GM19395 (cell line): ENCODE measurements around the gene GRM4.

Experiments
- ATAC-seq: cut with Tn5 transposase; IDR thresholded peaks from one replicate; pipeline ENCODE4 v1.9.1; 2021; ENCODE audit warnings: mild to moderate bottlenecking, moderate library complexity; ENCODE audit not compliant: unreplicated experiment

GRM4 gene

GRCh38 chr6:34143196-34143883, 2.5 kb downstream of the GRM4 start:
- ATAC-seq: no peak

- no peak for ATAC-seq
Observed at GRCh38 chr6:34142061-34142998, 3.6 kb downstream of the GRM4 start.

- no peak for ATAC-seq
Observed at GRCh38 chr6:34140075-34140474, 5.8 kb downstream of the GRM4 start.

- no peak for ATAC-seq
Observed at GRCh38 chr6:34138914-34139510, 6.9 kb downstream of the GRM4 start.

- ATAC-seq: no peak
Observed at GRCh38 chr6:34138191-34138590, 7.7 kb downstream of the GRM4 start.

GRCh38 chr6:34135541-34135940, 10.3 kb downstream of the GRM4 start:
- no peak for ATAC-seq

GRCh38 chr6:34132486-34133185, 13.3 kb downstream of the GRM4 start:
- ATAC-seq: no peak

GRCh38 chr6:34131326-34132290, 14.3 kb downstream of the GRM4 start:
- ATAC-seq: no peak

- ATAC-seq: no peak
Observed at GRCh38 chr6:34130862-34131261, 15.0 kb downstream of the GRM4 start.

GRCh38 chr6:34129753-34130152, 16.1 kb downstream of the GRM4 start:
- no peak for ATAC-seq

- no peak for ATAC-seq
Observed at GRCh38 chr6:34128045-34128444, 17.8 kb downstream of the GRM4 start.

GRCh38 chr6:34126419-34126818, 19.5 kb downstream of the GRM4 start:
- ATAC-seq: no peak

GRCh38 chr6:34125939-34126338, 19.9 kb downstream of the GRM4 start:
- ATAC-seq: no peak

- no peak for ATAC-seq
Observed at GRCh38 chr6:34120953-34121675, 24.8 kb downstream of the GRM4 start.

GRCh38 chr6:34115915-34116314, 30.0 kb downstream of the GRM4 start:
- no peak for ATAC-seq

- ATAC-seq: no peak
Observed at GRCh38 chr6:34115403-34115795, 30.5 kb downstream of the GRM4 start.

- ATAC-seq: no peak
Observed at GRCh38 chr6:34114695-34115402, 31.0 kb downstream of the GRM4 start.

- ATAC-seq: no peak
Observed at GRCh38 chr6:34113532-34113931, 32.4 kb downstream of the GRM4 start.

- ATAC-seq: no peak
Observed at GRCh38 chr6:34112126-34112525, 33.8 kb downstream of the GRM4 start.
